Suprapubic skin (tissue), 4 donors: ENCODE measurements around the gene CAT.

Experiments used
- CTCF ChIP-seq, 2 donors: fragments of 200-600 bp in 1 of 2; fragments of 450-650 bp in 1 of 2; sonication (generic) in 1 of 2; IDR thresholded peaks; one replicate each; pipeline ENCODE4 v1.5.1; 2016 to 2019; ENCODE audit warnings: antibody characterized with exemption in 2 of 2, mild to moderate bottlenecking in 1 of 2, moderate library complexity in 1 of 2
- POLR2A ChIP-seq, 2 donors: fragments of 450-650 bp; IDR thresholded peaks; one replicate each; pipeline ENCODE4 v1.6.1; 2017; ENCODE audit warnings: antibody characterized with exemption in 2 of 2, mild to moderate bottlenecking in 2 of 2, moderate library complexity in 2 of 2
- POLR2AphosphoS5 ChIP-seq, 3 donors: sonication (generic); formaldehyde crosslinking; IDR thresholded peaks; one replicate each; pipeline ENCODE4 v1.6.1; 2017; ENCODE audit warnings: antibody characterized with exemption in 3 of 3

- TF ChIP-seq CTCF (IDR thresholded peaks at IDR 0.05) (no peak), POLR2A (IDR thresholded peaks at IDR 0.05) (no peak), POLR2AphosphoS5 (IDR thresholded peaks at IDR 0.05) (no peak)
Observed at GRCh38 chr11:34466802-34467488, 28.2 kb downstream of the CAT start.
